Neuronal stem cell (in vitro differentiated cells): ENCODE measurements around the gene TEX19.

ENCODE experiments used
- DNase-seq: peaks from one replicate; pipeline ENCODE4 v3.0.0-alpha.2; 2013; ENCODE audit warnings: low spot score
- H2AFZ ChIP-seq: one replicate; pipeline ENCODE4 v1.6.1; 2013; ENCODE audit warnings: mild to moderate bottlenecking, low read length, inconsistent platforms
- H2AK5ac ChIP-seq: 2 replicates; pipeline ENCODE4 v1.6.1; 2013; ENCODE audit warnings: low read depth, mild to moderate bottlenecking, inconsistent platforms, low read length, moderate library complexity, mixed read lengths
- H2BK120ac ChIP-seq: 2 replicates; pipeline ENCODE4 v1.6.1; 2013; ENCODE audit warnings: low read depth, mild to moderate bottlenecking, inconsistent platforms, low read length, moderate library complexity, mixed read lengths
- H2BK12ac ChIP-seq: one replicate; pipeline ENCODE4 v1.6.1; 2013; ENCODE audit warnings: low read length, inconsistent platforms
- H2BK15ac ChIP-seq: 2 replicates; pipeline ENCODE4 v1.6.1; 2013; ENCODE audit warnings: mild to moderate bottlenecking, low read length, inconsistent platforms, mixed read lengths
- H2BK5ac ChIP-seq: one replicate; pipeline ENCODE4 v1.6.1; 2013; ENCODE audit warnings: inconsistent platforms, mild to moderate bottlenecking, low read length, moderate library complexity
- H3K14ac ChIP-seq: one replicate; pipeline ENCODE4 v1.6.1; 2013; ENCODE audit warnings: low read length, inconsistent platforms
- H3K18ac ChIP-seq: 2 replicates; pipeline ENCODE4 v1.6.1; 2013; ENCODE audit warnings: low read length, inconsistent platforms
- H3K23ac ChIP-seq: 2 replicates; pipeline ENCODE4 v1.6.1; 2013; ENCODE audit warnings: low read depth, mild to moderate bottlenecking, mixed read lengths, low read length, inconsistent platforms; ENCODE audit not compliant: poor library complexity
- H3K27ac ChIP-seq: replicated peaks from 3 replicates; pipeline ENCODE4 v1.5.1; 2013; ENCODE audit warnings: low read length, inconsistent platforms
- H3K27me3 ChIP-seq, 3 experiments: 2 replicates each; pipeline ENCODE4 v1.6.1; 2013; ENCODE audit warnings: low read length in 3 of 3, mild to moderate bottlenecking in 2 of 3, inconsistent platforms in 1 of 3, low read depth in 1 of 3, mixed read lengths in 1 of 3, moderate library complexity in 1 of 3; ENCODE audit not compliant: control insufficient read depth in 3 of 3, insufficient read depth in 3 of 3
- H3K36me3 ChIP-seq, 2 donors: replicated peaks in 1 of 2; 2 replicates each; pipeline ENCODE4 v1.6.1; 2013; ENCODE audit warnings: low read length in 2 of 2; ENCODE audit not compliant: control insufficient read depth in 2 of 2, insufficient read depth in 2 of 2
- H3K4ac ChIP-seq: 2 replicates; pipeline ENCODE4 v1.6.1; 2013; ENCODE audit warnings: inconsistent platforms, mild to moderate bottlenecking, low read length, moderate library complexity
- H3K4me1 ChIP-seq, 2 donors: 1 replicate in 1 of 2; 2 replicates in 1 of 2; pipeline ENCODE4 v1.6.1; 2013; ENCODE audit warnings: low read length in 2 of 2, low read depth in 1 of 2; ENCODE audit not compliant: control insufficient read depth in 2 of 2, insufficient read depth in 1 of 2
- H3K4me2 ChIP-seq: one replicate; pipeline ENCODE4 v1.6.1; 2013; ENCODE audit warnings: mild to moderate bottlenecking, low read length, inconsistent platforms; ENCODE audit not compliant: insufficient read depth, poor library complexity, severe bottlenecking
- H3K4me3 ChIP-seq, 2 donors: 2 replicates each; pipeline ENCODE4 v1.5.1; 2013; ENCODE audit warnings: low read length in 2 of 2, mild to moderate bottlenecking in 2 of 2, inconsistent platforms in 1 of 2, moderate library complexity in 1 of 2
- H3K79me1 ChIP-seq: one replicate; pipeline ENCODE4 v1.6.1; 2013; ENCODE audit warnings: low read depth, mild to moderate bottlenecking, inconsistent platforms, low read length, moderate library complexity
- H3K9ac ChIP-seq: one replicate; pipeline ENCODE4 v1.6.1; 2013; ENCODE audit warnings: mild to moderate bottlenecking, low read depth, low read length, inconsistent platforms; ENCODE audit not compliant: poor library complexity
- H3K9me3 ChIP-seq, 2 donors: replicated peaks in 1 of 2; 2 replicates each; pipeline versions ENCODE3 to v1.6.1; 2013; ENCODE audit warnings: low read length in 2 of 2, mild to moderate bottlenecking in 2 of 2, inconsistent platforms in 1 of 2, low read depth in 1 of 2, mixed read lengths in 1 of 2, moderate library complexity in 1 of 2; ENCODE audit not compliant: control insufficient read depth in 2 of 2, insufficient read depth in 1 of 2
- H4K8ac ChIP-seq: one replicate; pipeline ENCODE4 v1.6.1; 2013; ENCODE audit warnings: low read depth, mild to moderate bottlenecking, inconsistent platforms, low read length, moderate library complexity
- H4K91ac ChIP-seq: one replicate; pipeline ENCODE4 v1.6.1; 2013; ENCODE audit warnings: low read length, low read depth, mild to moderate bottlenecking, inconsistent platforms; ENCODE audit not compliant: poor library complexity
- WGBS, 2 donors: extraction: QIAGEN DNeasy Blood & Tissue Kit; methylation state at CpG; one replicate each; pipeline ENCODE4 v1.1.7; 2013; ENCODE audit warnings: missing lambda C conversion rate in 2 of 2, mixed read lengths in 1 of 2; ENCODE audit not compliant: insufficient read length in 2 of 2, insufficient replicate concordance in 1 of 2; ENCODE audit errors: extremely low coverage in 2 of 2; 5-methylcytosine and 5-hydroxymethylcytosine counted together

Gene TEX19

GRCh38 chr17:82314727-82315605 lies 44.1 kb upstream of the TEX19 start:
- no peak overlapping the region for H3K27ac ChIP-seq
- H2AK5ac ChIP-seq = peak overlapping the region; percentile 94
- H3K27me3 ChIP-seq = peaks cover 0 to 36% (median 5%) of the 10 kb centered on the region in 3 experiments
- H3K4ac ChIP-seq = no peak overlapping the region
- peaks cover 11 to 21% of the 10 kb centered on the region in 2 donors for H3K4me1 ChIP-seq
- DNase-seq = no peak
- peak overlapping the region; percentile 97 for H2BK15ac ChIP-seq
- peak overlapping the region; percentile 65 for H3K23ac ChIP-seq
- H2AFZ ChIP-seq = no peak overlapping the region
- H2BK120ac ChIP-seq = peak overlapping the region; percentile 72
- peak overlapping the region; percentile 89 for H3K14ac ChIP-seq
- H3K9ac ChIP-seq = no peak overlapping the region
- H2BK12ac ChIP-seq = peak overlapping the region; percentile 73
- no peak overlapping the region for H3K4me2 ChIP-seq
- H3K9me3 ChIP-seq = peaks cover 7 to 10% of the 10 kb centered on the region in 2 donors
- H3K79me1 ChIP-seq = peaks cover 3% of the 10 kb centered on the region
- no CpG with 5 or more reads among the region's 32 CpGs for WGBS, 2 donors
- H2BK5ac ChIP-seq = no peak overlapping the region
- no peaks in the 10 kb centered on the region for H3K36me3 ChIP-seq
- H3K4me3 ChIP-seq = no peak overlapping the region
- H4K91ac ChIP-seq = no peak overlapping the region
- no peak overlapping the region for H4K8ac ChIP-seq
- H3K18ac ChIP-seq = peak overlapping the region; percentile 98

- Histone ChIP-seq H2AFZ (peak overlapping the region; percentile 71), H3K27me3 (peaks cover 0 to 28% (median 5%) of the 10 kb centered on the region in 3 experiments), H3K4me3 (no peak overlapping the region), H4K91ac (peak overlapping the region; percentile 89), H2BK5ac (no peak overlapping the region), H3K79me1 (peaks cover 3% of the 10 kb centered on the region), H3K23ac (peak overlapping the region; percentile 85), H3K36me3 (no peaks in the 10 kb centered on the region), H3K9me3 (peaks cover 7 to 10% of the 10 kb centered on the region in 2 donors), H3K4me1 (peaks cover 11 to 21% of the 10 kb centered on the region in 2 donors), H3K14ac (peak overlapping the region; percentile 89), H3K18ac (peak overlapping the region; percentile 98), H4K8ac (peak overlapping the region; percentile 100), H2AK5ac (peak overlapping the region; percentile 94), H2BK15ac (peak overlapping the region; percentile 97), H3K27ac (no peak overlapping the region), H3K4ac (no peak overlapping the region), H2BK120ac (peak overlapping the region; percentile 72), H3K9ac (peak overlapping the region; percentile 44), H2BK12ac (peak overlapping the region; percentile 73), H3K4me2 (peak overlapping the region; percentile 49)
- WGBS, 2 donors = no CpG with 5 or more reads among the region's 36 CpGs
- DNase-seq = no peak
Observed at GRCh38 chr17:82315703-82316358, 43.2 kb upstream of the TEX19 start.

- WGBS, 2 donors = no CpG with 5 or more reads among the region's 29 CpGs
- peaks cover 11 to 21% of the 10 kb centered on the region in 2 donors for H3K4me1 ChIP-seq
- peaks cover 3% of the 10 kb centered on the region for H3K79me1 ChIP-seq
- H3K23ac ChIP-seq = peak overlapping the region; percentile 73
- peak overlapping the region; percentile 96 for H2AK5ac ChIP-seq
- peak overlapping the region; percentile 72 for H2BK120ac ChIP-seq
- H3K4me3 ChIP-seq = no peak overlapping the region
- H3K4ac ChIP-seq = no peak overlapping the region
- DNase-seq = no peak
- no peak overlapping the region for H3K27ac ChIP-seq
- peak overlapping the region; percentile 21 for H3K14ac ChIP-seq
- H2BK12ac ChIP-seq = peak overlapping the region; percentile 22
- H3K18ac ChIP-seq = peak overlapping the region; percentile 80
- peak overlapping the region; percentile 90 for H2BK5ac ChIP-seq
- no peaks in the 10 kb centered on the region for H3K36me3 ChIP-seq
- peak overlapping the region; percentile 25 for H3K4me2 ChIP-seq
- H2AFZ ChIP-seq = peak overlapping the region; percentile 59
- H2BK15ac ChIP-seq = peak overlapping the region; percentile 81
- no peak overlapping the region for H4K8ac ChIP-seq
- peak overlapping the region; percentile 70 for H3K9ac ChIP-seq
- peaks cover 7 to 10% of the 10 kb centered on the region in 2 donors for H3K9me3 ChIP-seq
- H3K27me3 ChIP-seq = peaks cover 0 to 29% (median 5%) of the 10 kb centered on the region in 3 experiments
- no peak overlapping the region for H4K91ac ChIP-seq
Observed at GRCh38 chr17:82316651-82317393, 42.2 kb upstream of the TEX19 start.
